Prostate gland (tissue), 2 donors: Measurements from ENCODE around the gene NFASC.

ENCODE experiments used
- POLR2A ChIP-seq: fragments of 450-650 bp; IDR thresholded peaks from one replicate; pipeline ENCODE4 v1.6.1; 2016; ENCODE audit warnings: antibody characterized with exemption, mild to moderate bottlenecking
- POLR2AphosphoS5 ChIP-seq: sonication (generic); formaldehyde crosslinking; IDR thresholded peaks from one replicate; pipeline ENCODE4 v1.6.1; 2017; ENCODE audit warnings: antibody characterized with exemption
- TF ChIP-seq, protein P1 (sequence below), 4 experiments: fragments of 200-600 bp in 2 of 4; fragments of 450-650 bp in 2 of 4; sonication (generic) in 2 of 4; IDR thresholded peaks; 1 replicate in 3 of 4; 2 replicates in 1 of 4; pipeline ENCODE4 v1.5.1; 2016 to 2019; ENCODE audit warnings: antibody characterized with exemption in 4 of 4, mild to moderate bottlenecking in 2 of 4, moderate library complexity in 2 of 4

- TF ChIP-seq, protein P1, sequence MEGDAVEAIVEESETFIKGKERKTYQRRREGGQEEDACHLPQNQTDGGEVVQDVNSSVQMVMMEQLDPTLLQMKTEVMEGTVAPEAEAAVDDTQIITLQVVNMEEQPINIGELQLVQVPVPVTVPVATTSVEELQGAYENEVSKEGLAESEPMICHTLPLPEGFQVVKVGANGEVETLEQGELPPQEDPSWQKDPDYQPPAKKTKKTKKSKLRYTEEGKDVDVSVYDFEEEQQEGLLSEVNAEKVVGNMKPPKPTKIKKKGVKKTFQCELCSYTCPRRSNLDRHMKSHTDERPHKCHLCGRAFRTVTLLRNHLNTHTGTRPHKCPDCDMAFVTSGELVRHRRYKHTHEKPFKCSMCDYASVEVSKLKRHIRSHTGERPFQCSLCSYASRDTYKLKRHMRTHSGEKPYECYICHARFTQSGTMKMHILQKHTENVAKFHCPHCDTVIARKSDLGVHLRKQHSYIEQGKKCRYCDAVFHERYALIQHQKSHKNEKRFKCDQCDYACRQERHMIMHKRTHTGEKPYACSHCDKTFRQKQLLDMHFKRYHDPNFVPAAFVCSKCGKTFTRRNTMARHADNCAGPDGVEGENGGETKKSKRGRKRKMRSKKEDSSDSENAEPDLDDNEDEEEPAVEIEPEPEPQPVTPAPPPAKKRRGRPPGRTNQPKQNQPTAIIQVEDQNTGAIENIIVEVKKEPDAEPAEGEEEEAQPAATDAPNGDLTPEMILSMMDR (IDR thresholded peaks at IDR 0.05) = no peak
- TF ChIP-seq POLR2AphosphoS5 (no peak), POLR2A (no peak)
These were observed 172.5 kb downstream of the NFASC start, which contains the start of gene CNTN2 for GRCh38 chr1:205042911-205043806.
